HG03045 (cell line): ENCODE results near the gene BATF2.
"Not testable (repeated sequence)": the region's sequence is repeated elsewhere in the genome, so short reads cannot be mapped to it uniquely, and the experiment has no call there.

ENCODE experiments used
- ATAC-seq: cut with Tn5 transposase; IDR thresholded peaks from one replicate; pipeline ENCODE4 v1.9.1; 2021; ENCODE audit warnings: mild to moderate bottlenecking, moderate library complexity; ENCODE audit not compliant: unreplicated experiment

BATF2 gene

GRCh38 chr11:65013888-65014725 lies 17.3 kb upstream of the BATF2 start, which contains the start of gene ARL2:
Gene ARL2, plus strand, starts transcription at chr11:65014160. Its CDS starts 48 bp downstream, at chr11:65014208.
- ATAC-seq: peak; percentile 83

- ATAC-seq: peak; percentile 78
Measured at GRCh38 chr11:65013130-65013887, 16.5 kb upstream of the BATF2 start.

- no peak for ATAC-seq
Measured at GRCh38 chr11:65008873-65009272, 12.1 kb upstream of the BATF2 start.

- no peak for ATAC-seq
Measured at GRCh38 chr11:65008016-65008415, 11.2 kb upstream of the BATF2 start.

- ATAC-seq: not testable (repeated sequence)
Measured at GRCh38 chr11:65003968-65004367, 7.2 kb upstream of the BATF2 start.

GRCh38 chr11:65003282-65003681 lies 6.5 kb upstream of the BATF2 start:
- ATAC-seq: no peak

- no peak for ATAC-seq
Measured at GRCh38 chr11:65002706-65003105, 5.9 kb upstream of the BATF2 start.

GRCh38 chr11:64999478-64999877 lies 2.7 kb upstream of the BATF2 start:
- no peak for ATAC-seq

GRCh38 chr11:64998690-64999431 lies 2.1 kb upstream of the BATF2 start:
- no peak for ATAC-seq

GRCh38 chr11:64998141-64998540 lies 1.4 kb upstream of the BATF2 start:
- no peak for ATAC-seq

GRCh38 chr11:64996327-64996709 lies 453 bp downstream of the BATF2 start:
- no peak for ATAC-seq

- no peak for ATAC-seq
Measured at GRCh38 chr11:64994318-64994717, 2.5 kb downstream of the BATF2 start.

- ATAC-seq: no peak
Measured at GRCh38 chr11:64990222-64990923, 6.4 kb downstream of the BATF2 start.

- no peak for ATAC-seq
Measured at GRCh38 chr11:64989416-64989815, 7.4 kb downstream of the BATF2 start.

GRCh38 chr11:64987998-64988854 lies 8.5 kb downstream of the BATF2 start:
- ATAC-seq: no peak

GRCh38 chr11:64983339-64983738 lies 13.4 kb downstream of the BATF2 start:
- not testable (repeated sequence) for ATAC-seq

- ATAC-seq: no peak
Measured at GRCh38 chr11:64976651-64977050, 20.1 kb downstream of the BATF2 start.

- ATAC-seq: no peak
Measured at GRCh38 chr11:64974124-64974523, 22.6 kb downstream of the BATF2 start.

- no peak for ATAC-seq
Measured at GRCh38 chr11:64971421-64972233, 25.1 kb downstream of the BATF2 start, which contains the start of gene MAJIN. Gene MAJIN, minus strand, starts transcription at chr11:64972108. Its CDS starts 12,703 bp downstream, at chr11:64959405.
